GM18511 (cell line): ENCODE data around the gene CAP1.

ENCODE experiments used
- ATAC-seq: cut with Tn5 transposase; IDR thresholded peaks from one replicate; pipeline ENCODE4 v1.9.1; 2021; ENCODE audit warnings: mild to moderate bottlenecking, moderate library complexity; ENCODE audit not compliant: unreplicated experiment

Gene CAP1

DNA sequence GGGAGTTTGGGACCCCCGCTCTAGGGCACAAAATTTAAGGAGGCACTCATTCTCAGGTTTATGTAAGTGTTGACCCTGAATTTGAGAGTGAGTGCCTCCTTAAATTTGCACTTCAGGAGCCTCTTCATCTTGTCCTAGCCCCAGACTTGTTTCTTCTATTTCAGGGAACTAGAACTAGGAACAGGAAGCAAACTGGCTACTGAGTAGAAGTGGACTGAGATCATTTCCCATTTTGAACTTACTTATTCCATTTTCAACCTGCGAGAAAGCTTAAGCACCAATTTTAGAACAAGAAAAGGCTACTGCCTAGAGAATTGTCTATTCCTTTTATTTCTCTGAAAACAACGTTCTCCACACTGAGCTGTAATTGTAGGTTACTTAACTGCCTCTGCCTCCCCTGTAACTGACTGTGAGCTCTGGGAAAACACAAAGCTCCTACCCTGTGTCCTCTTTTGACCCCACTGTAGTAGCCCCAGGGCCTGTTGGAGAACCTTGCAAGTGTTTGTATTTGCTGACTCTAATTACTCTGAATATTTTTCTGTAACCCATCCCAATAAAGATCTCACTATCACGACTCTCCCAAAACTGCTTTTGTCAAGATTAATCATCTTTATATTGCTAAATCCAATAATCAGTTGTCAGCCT, 54.1 kb downstream of the CAP1 start:
- ATAC-seq: no peak

DNA sequence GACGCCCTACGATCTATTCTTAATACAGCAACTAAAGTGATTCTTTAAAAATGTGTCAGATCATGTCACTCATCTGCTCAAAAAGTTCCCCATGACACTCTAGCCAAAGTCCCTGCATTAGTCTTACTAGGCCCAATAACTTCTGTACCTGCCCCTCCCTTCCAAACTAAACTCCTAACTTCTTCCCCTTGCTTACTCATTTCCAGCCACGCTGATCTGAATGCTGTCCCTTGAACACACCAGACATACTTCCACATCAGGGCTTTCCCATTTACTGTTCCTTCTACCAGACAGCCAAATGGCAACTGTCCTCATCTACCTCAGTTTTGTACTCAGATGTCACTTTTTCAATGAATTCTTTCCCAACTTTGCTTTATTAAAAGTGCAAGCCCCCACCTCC, 55.3 kb downstream of the CAP1 start:
- no peak for ATAC-seq

DNA sequence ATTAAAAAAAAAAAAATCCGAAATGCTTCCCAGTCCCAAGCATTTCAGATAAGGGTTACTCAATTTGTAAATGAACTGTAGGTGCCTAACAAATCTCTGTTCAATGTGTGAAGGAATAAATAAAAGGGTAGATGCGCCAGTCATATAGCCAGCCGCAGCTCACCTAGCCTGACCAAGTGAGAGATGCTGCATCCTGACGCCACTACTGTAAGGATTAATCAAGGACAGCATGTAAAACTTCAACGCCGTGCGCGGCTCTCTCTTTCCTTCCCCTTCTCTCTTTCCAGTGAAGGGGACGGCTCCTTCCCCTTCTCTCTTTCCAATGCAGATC, 56.1 kb downstream of the CAP1 start:
- no peak for ATAC-seq

DNA sequence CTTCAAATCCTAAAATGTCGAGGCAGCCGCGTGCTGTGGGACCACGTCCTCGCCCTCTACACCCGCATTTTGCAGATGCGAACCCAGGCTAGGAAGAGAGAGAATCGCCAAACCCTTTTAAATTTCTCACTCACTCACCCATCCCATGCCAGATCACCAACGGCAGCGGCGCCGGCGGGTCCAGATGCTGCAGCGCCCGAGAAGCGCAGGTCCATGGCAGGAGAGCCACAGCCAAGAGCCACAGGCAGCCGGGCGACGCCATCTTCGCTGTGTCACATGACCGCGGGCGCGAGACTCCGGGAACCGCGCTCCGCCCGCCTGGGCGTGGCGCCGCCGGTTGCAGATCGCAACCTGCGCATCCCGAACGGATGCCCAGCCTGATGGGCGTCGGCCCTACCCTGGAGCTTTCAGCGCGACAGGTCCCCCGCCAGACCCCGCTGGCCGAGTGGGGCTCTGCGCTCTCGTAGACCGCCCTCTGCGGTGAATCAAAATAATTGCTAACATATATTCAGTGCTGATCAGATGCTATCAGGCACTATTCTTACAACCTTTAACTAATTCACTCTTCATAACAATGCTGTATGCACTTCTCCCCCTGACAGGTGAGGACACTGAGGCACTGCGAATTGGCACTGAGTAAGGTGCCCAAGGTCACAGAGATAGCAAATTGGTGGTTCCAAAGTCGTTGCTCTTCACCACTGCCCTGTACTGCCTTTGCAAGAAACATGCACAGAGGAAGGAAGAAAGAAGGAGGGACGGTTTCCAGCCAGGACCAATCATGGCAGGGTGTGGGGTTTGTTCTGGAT, 56.7 kb downstream of the CAP1 start, which contains the start of gene PPT1:
PPT1 (minus strand) TSS at position 276 of the 806 bp plus-strand sequence; CDS start at position 262, 14 bp downstream.
- ATAC-seq: no peak

DNA sequence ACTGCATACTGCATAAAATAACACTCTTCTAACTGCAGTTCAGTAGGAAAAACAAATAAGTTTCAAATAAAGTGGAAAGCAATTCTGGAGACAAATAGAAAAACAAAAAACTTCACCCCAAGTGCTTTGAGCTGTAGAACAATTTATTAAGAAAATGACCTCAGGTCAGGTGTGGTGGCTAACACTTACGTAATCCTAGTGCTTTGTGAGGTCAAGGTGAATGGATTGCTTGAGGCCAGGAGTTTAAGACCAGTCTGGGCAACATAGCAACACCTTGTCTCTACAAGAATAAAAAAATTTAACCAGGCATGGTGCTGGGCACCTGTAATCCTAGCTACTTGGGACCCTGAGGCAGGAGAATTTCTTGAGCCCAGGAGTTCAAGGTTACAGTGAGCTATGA, 61.5 kb downstream of the CAP1 start:
- ATAC-seq: no peak

DNA sequence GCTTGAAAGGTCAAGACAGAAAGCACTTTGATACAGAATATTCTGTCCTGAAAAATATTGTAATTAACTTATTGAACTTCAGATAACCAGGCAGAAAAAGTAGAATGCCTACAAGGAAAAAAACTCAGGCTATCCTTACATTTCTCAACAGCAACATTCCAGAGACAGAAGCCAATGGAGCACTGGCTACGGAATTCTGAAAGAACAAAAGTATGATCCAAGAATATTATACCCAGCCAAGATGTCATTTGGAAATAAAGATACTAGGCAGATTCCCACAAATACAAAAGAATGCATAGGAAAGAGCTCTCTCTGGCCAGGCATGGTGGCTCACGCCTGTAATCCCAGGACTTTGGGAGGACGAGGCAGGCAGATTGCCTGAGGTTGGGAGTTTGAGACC, 62.4 kb downstream of the CAP1 start:
- ATAC-seq: no peak

DNA sequence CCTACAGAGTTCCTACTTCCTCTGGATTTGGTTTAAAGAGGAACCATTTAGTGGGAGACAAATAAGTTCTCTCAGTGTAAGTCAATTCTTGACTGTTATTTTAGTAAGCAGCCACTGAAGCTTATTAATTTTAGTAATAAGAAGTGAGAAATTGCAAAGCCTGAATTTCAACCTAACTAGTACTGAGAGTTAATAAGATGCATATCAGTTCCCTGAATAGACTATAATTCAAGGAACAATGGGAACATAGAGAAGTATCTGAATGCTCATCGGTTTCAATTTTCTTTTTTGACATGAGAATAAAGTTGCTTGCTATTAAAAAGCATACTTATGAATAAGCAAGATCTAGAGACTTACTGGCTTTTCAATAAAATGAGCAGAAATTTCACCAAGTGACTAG, 64.5 kb downstream of the CAP1 start:
- ATAC-seq: no peak

DNA sequence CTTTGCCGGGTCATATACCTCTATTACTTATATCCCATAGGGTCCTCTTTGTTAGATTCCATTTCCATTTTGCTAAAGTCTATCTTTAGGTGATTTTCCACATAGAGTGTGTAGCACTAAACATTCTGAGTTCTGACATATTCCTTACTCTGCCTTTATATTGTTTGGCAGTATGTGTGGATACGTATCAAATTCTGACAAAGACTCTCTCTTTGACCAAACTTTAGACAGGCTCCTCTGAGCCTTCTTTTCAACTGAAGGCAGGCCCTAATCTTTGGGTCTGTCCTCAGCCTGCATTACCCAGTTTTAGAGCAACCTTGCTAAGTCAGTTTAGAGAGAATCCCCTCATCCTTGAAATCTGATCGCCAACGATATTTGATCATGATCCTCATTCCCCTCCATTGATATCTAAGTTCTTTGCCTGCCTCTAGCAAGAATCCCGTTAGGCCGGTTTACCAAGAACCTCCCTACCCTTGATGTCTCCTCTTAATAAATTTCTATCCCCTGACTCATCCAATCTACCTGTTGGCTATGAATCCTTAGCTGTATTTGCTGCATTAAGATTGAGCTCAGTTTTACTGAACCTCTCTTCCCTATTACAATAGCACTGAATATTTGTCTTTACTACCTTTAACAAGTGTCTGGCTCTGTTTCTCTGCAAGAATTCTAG, 66.9 kb downstream of the CAP1 start:
- no peak for ATAC-seq

DNA sequence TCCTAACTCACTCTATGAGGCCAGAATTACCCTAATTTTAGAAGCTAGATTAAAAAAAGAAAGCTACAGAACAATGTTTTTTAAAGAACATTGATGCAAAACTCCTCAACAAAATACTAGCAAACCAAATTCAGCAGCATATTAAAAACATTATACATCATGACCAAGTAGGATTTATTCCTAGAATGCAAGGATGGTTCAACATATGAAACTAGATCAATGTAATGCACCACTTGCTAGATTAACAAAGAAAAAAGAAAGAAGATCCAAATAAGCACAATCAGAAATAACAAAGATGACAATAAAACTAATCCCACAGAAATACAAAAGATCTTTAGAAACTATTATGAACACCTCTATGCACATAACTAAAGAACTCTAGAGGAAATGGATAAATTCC, 69.9 kb downstream of the CAP1 start:
- ATAC-seq: no peak

DNA sequence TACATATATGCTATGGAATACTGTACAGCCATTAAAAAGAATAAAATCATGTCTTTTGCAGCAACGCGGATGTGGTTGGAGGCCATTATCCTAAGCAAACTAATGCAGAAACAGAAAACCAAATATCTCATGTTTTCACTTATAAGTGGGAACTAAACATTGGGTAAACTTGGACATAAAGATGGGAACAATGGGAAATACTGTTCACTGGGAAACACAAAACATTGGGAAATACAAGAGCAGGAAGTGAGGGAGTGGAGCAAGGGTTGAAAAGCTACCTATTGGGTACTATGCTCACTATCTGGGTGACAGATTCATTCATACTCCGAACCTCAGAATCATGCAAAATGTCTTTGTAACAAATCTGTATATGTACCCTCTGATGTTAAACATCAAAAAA, 73.9 kb downstream of the CAP1 start:
- ATAC-seq: no peak

DNA sequence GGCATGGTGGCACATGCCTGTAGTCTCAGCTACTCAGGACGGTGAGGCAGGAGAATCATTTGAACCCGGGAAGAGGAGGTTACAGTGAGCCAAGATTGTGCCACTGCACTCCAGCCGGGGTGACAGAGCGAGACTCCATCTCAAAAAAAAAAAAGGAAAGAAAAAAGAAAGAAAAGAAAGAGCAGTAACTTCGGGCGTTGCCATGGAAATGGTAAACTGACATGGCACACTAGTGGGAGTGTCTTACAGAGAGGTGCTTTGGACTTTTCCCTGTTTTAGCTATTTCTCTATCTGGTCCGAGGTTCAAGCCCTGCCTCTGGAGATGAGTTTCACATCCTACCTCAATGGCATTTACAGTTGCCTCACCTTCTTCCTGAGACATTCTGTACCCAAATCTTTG, 79.6 kb downstream of the CAP1 start:
- ATAC-seq: no peak
